ENCODE data around the gene TUBB2B.

The TUBB2B gene

DNA sequence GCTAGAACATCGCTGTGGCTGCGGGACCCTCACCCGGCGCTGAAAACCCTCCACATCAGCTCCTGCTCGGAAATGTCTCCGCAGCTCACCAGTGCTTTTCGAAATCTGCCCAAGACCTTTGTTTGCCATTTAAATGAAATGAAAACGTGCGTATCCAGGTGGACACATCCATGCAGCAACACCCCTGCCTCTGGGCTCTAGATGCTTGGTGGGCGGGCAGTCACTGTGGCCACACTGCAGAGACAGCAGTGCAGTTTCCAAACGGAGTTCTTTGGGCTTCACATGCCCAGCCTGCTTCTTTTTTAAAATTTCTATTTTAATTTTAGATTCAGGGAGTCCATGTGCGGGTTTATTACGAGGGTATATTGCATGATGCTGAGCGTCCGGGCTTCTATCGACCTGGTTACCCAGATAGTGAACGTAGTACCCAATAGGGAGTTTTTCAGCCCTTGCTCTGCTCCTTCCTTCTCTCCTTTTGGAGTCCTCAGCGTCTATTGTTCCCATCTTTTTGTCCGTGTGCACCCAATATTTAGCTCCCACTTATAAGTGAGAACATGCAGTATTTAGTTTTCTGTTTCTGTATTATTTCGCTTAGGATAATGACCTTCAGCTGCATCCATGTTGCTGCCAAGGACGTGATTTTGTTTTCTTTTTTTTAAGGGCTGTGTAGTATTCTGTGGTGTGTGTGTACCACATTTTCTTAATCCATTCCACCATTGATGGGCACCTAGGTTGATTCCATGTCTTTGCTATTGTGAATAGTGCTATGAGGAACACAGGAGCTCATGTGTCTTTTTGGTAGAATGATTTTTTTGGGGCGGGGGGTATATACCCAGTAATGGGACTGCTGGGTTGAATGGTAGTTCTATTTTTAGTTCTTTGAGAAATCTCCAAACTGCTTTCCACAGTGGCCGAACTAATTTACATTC is 4.8 kb upstream of the TUBB2B start:
- DNase-seq, result no peak

GRCh38 chr6:3231247-3232016 is 4.0 kb upstream of the TUBB2B start:
- DNase-seq, result no peak

DNA sequence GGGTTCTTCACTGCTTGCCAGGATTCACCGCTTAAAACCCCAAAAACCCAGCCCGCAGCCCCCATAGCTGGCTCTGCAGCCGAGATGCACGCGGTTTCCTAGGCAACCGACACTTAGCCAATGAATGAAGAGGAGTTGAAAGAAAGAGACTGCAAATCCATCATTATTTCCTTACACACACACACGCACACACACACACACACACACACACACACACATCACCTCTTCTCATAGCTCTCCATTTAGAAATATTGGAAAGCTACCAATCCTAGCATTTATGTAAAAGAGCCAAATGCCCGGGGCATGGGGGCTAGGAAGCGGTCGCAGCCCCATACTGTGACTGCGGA is 3.4 kb upstream of the TUBB2B start:
- no peak for DNase-seq

DNA sequence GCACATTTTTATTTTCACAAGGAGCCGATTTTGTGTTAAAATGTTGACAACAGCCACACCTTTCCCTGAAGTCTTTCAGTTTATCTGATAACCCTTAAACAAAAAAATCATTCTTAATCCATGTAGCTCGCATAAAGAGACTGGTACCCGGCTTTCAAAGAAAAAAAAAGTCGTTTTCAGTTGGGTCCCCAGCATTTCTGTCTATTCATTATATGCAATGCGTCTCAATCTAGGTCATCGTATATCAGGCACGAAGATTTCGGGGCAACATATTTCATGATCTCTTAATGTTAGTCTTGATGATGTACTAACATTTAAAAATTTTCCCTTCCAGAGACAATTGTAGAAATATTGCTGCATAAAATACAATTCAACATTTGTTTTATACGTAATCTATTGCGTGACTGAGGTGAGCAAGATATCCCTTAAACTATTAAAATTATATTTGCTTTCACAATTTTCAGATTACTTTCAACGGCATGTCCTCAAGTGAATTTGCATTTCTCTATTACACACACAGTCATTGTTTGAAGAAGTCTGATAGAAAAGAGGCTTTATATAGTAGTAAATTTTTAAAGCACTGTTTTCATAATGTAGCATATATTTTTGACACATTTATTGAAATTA is 2.9 kb upstream of the TUBB2B start:
- no peak for DNase-seq

DNA sequence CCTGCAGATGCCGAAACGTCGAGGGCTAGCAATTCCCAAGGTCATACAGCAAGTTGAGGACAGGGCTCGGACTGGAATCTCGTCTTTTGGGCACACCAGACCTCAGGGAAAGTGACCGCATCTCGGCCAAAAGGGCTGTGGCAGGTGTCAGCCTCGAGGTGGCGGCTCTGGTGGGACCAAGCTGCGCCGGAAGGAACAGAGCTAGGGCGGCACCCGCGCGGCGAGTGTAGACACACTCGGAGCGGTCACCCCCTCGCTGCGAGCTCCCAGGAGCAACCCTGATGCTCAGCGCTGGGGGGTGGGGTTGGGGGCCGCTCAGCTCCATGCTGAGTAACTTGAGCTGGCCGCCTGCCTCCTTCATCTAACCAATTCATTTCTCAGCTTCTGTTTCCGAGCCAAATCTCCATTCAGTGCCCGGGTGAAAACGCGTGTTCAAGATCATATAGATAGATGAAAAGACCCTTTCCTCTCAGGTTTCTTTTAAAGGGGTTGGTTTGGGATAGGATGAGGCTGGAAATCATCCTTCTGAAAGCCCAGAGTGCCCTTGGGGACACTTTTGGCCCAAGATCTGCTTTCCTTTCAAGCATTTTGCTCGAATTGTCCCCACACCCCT is 2.2 kb upstream of the TUBB2B start:
- peak in 1 of 2 donors; percentile 34 for DNase-seq

DNA sequence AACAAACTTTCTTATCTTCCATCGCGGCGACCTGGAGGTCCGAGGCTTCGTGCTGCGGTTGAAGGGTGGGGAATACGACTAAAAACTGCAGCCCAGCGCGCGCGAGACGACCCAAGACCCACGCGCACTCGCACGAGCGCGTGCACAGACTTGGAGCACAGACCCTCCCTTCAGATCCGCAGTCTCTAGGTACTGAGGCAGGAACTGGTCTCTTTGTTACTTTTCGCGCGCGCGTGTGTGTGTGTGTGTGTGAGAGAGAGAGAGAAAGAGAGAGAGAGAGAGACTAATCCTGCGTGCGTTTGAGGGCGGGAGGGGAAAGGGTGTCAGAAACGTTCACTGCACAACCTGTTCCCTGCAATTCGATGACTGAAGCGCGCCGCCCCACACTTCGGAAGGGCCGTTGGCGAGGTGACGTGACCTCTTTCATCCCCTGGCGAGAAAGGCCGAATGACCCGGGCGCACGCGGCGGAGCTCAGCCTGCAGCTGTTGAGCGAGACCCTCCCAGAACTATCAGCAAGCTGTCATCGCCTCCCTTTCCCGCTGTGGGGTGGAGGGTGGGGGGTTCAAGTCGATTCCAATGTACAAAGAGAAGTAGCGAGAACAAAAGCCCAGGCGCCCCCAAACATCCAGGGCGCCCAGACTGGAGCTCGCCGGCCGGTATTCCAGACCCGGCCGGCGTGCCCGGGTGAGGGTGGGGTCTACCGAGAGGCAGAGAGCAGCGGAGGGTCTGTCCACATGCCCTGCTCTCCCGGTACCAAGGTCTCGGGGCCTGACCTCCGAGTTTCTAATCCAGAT is 1.5 kb upstream of the TUBB2B start:
- peak; percentile 22 to 52 for DNase-seq

DNA sequence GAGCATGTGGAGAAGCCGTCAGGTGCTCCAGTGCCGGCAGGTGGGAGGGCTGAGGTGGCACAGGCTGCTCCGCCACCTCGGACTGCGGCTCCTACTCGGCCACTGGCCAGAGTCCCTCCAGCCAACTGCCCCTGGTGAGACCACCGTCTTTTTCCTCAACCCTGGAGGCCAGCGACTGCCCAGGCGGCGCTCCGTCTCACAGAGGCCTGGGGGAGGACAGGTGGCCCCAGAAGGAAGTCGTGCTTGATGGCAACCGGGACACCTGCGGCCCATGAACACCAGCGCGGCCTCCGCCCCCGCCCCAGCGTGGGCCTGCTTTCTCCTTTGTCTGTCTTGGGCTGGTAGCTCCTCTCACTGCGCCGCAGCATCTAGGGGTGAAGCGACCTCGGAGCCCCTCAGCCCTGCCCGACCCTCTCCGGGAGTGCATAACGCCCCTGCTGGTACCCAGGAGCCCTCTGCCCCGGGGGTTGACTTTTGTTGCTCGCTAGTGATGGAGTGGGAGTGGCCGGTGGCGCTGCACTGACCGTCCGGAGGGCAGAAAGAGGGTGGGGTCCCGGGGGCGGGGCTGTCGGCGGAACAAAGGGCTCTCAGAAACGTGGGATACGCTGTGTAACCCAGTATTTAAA is 706 bp upstream of the TUBB2B start:
- DNase-seq, result peak in 1 of 2 donors; percentile 17

GRCh38 chr6:3226481-3227362 is 731 bp downstream of the TUBB2B start:
- DNase-seq, result no peak

DNA sequence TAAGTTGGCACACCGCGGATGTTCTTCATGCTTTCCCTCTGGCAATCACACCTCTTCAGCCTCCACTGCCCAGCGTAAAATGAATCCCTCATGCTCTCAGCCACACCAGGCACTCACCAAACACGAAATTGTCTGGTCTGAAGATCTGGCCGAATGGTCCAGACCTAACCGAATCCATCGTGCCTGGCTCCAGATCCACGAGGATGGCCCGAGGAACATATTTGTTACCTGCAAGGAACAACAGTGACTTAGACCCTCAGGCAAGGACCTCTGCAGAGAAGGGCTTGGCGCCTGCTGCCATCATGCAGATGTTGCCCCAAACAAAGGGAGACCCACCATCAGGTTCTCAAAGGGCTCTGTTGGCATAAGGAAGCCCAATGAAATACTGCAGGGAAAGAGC is 1.4 kb downstream of the TUBB2B start:
- no peak for DNase-seq

DNA sequence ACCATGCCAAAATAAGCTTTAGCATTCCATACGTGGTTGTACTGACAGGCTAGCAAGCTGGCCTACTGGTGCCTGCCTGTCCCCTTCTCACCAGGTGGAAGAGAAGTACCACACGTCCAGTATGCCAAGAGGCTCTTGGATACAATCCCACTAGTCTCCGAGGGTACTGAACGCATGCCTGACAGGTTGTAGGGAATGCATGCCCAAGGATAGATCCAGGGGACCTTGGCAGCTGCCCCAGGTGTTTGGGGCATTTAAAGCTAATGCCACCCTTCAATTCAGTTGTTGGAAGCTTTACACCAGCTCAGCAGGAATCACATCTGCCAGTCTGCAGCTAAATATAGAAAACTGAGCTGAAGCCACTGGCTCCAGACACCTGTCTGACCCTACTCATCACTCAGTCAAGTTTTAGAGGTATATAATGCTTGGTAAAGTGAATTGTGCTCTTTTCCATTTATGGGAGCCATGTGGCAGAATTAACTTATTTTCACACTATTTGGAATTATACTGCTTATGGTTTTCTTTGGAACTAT is 4.9 kb downstream of the TUBB2B start:
- DNase-seq, result no peak

DNA sequence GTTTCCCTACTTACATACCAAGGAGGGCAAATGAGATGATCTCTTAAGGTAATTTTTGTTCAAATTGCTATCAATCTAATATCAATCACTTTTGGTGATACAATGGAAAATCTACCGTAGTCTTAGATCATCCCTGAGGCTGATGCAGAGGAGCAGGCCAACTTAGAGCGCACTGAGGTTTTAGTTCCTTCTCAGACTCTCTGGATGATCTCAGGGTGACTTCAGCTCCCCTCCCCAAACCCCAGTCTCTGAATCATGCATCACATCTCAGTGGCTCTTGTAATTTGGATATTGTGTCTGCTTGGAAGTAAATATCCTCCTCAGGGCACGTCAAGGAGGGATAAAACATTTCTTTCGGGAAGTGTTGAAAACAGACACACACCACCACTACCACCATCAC is 5.9 kb downstream of the TUBB2B start:
- no peak for DNase-seq

DNA sequence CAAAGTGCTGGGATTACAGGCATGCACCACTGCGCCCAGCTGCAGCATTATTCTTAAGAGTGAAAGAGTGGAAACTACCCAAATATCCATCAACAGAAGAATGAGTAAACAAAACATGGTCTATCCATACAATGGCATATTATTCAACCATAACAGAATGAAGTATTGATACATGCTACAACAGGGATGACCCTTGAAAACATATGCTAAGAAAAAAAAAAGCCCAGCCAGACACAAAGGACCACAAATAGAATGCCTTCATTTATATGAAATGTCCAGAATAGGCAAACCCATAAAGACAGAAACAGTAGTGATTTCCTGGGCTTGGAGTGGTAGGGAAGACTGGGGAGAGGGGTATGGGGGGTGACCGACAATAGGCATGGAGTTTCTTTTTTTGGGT is 7.1 kb downstream of the TUBB2B start:
- DNase-seq, result no peak

DNA sequence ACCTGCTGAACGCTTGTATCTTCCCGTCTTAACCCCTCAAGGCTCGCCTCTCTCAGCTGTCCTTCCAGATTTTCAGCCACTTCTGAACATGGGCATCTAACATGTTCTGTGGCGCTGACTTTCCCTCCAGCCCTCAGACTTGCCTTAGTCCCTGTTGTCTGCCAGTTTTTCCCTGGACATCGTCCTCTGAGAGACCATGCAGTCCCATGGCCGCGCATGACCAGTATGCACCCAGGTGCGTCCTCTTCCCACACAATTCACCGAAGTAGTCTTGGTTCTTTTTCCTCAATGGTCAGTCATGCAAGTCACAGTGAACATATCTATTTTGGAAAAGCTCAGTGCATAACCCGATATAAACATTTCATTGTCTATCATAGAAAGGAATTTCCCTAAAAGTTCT is 9.2 kb downstream of the TUBB2B start:
- no peak for DNase-seq

DNA sequence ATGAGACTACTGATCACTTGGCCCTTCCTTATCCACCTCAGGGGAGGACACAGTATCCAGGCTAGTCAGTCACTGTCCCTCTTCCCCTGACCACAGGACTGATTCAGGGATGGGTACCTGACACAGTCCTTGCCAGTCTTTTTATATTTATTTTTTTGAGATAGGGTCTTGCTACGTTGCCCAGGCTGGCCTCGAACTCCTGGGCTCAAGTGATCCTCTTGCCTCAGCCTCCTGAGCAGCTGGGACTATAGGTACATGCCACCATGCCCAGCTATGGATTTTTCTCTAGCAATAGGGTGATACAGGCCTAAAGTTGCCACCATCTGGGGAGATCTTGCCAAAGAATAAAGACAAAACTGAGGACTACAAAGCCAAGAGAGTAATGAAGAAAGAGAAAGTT is 10.2 kb downstream of the TUBB2B start:
- DNase-seq, result no peak

- DNase-seq, result no peak
Measured at GRCh38 chr6:3214898-3215297, 12.6 kb downstream of the TUBB2B start.

GRCh38 chr6:3213334-3213695 is 14.1 kb downstream of the TUBB2B start:
- no peak for DNase-seq

- DNase-seq, result no peak
Measured at GRCh38 chr6:3212261-3212660, 15.2 kb downstream of the TUBB2B start.

GRCh38 chr6:3211681-3212080 is 15.8 kb downstream of the TUBB2B start:
- DNase-seq, result no peak

DNA sequence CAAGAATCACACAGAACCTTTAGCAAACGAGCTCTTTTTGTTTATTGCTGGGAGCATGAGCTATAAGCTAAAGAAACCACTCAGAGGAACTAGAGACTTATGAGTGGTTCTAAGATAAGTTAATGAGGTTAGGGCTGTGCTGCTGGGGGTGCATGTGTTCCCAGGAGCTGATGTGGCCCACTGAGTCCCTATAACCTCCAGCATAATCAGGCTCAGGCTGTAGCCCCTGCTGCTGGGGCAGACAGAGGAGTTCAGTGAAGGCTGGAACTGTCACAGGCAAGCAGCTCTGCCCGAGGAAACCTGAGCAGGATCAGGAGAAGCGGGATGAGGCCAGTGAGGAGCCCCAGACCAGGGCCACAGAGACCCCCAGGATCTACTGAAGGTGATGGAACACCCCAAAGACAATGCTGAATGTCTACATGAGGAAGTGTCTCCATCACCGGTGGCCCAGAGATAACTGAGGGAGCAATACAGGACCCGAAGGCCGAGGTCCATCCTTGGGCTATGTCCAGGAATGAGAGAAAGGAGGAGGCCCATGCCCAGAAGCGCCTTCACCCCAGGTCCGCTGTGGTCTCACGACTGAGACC is 17.3 kb downstream of the TUBB2B start:
- DNase-seq, result no peak

Data from CD4-positive, alpha-beta T cell treated with Interleukin-1 beta for 1 hour (primary cell).